Small intestine (tissue), 7 donors: ENCODE measurements around the gene TFF3. TPM values are rescaled to one million over a fixed set of nuclear protein-coding genes. Genes with fewer than 3 reads are reported as not detected.
"Not testable (repeated sequence)": the region's sequence is repeated elsewhere in the genome, so short reads cannot be mapped to it uniquely, and the experiment has no call there.

Experiments
- DNase-seq, 2 donors: peaks; one replicate each; pipeline versions ENCODE4 v3.0.0 to v3.0.0-alpha.2; 2013
- FAIRE-seq: peaks from 2 replicates; lab custom pipeline; 2012; peaks lifted over from hg19 to GRCh38; lab: Jason Lieb, UNC
- H3K27ac ChIP-seq, 3 donors: one replicate each; pipeline ENCODE4 v1.5.1; 2013; ENCODE audit warnings: low read length in 2 of 3, mild to moderate bottlenecking in 2 of 3, control low read depth in 1 of 3, inconsistent platforms in 1 of 3, low read depth in 1 of 3, moderate library complexity in 1 of 3
- H3K27me3 ChIP-seq, 3 donors: one replicate each; pipeline ENCODE4 v1.6.1; 2013; ENCODE audit warnings: low read length in 3 of 3, inconsistent platforms in 1 of 3; ENCODE audit not compliant: control insufficient read depth in 3 of 3, insufficient read depth in 3 of 3
- H3K36me3 ChIP-seq, 3 donors: one replicate each; pipeline ENCODE4 v1.6.1; 2013; ENCODE audit warnings: low read length in 3 of 3, inconsistent platforms in 1 of 3, low read depth in 1 of 3, mild to moderate bottlenecking in 1 of 3, moderate library complexity in 1 of 3; ENCODE audit not compliant: control insufficient read depth in 3 of 3, insufficient read depth in 2 of 3
- H3K4me1 ChIP-seq, 3 donors: one replicate each; pipeline ENCODE4 v1.6.1; 2013; ENCODE audit warnings: low read length in 2 of 3, inconsistent platforms in 1 of 3, low read depth in 1 of 3, mild to moderate bottlenecking in 1 of 3, moderate library complexity in 1 of 3; ENCODE audit not compliant: control insufficient read depth in 3 of 3, insufficient read depth in 2 of 3
- H3K4me3 ChIP-seq, 3 donors: one replicate each; pipeline ENCODE4 v1.5.1; 2013; ENCODE audit warnings: low read length in 3 of 3, control low read depth in 1 of 3, inconsistent platforms in 1 of 3, low read depth in 1 of 3, mild to moderate bottlenecking in 1 of 3, moderate library complexity in 1 of 3
- H3K9me3 ChIP-seq, 2 donors: one replicate each; pipeline ENCODE4 v1.6.1; 2013; ENCODE audit warnings: low read depth in 1 of 2, low read length in 1 of 2; ENCODE audit not compliant: control insufficient read depth in 2 of 2, insufficient read depth in 1 of 2
- WGBS, 3 donors: extraction: QIAGEN DNeasy Blood & Tissue Kit; methylation state at CpG; one replicate each; pipeline ENCODE4 v1.1.7; 2013; 5-methylcytosine and 5-hydroxymethylcytosine counted together
- polyA plus RNA-seq, 4 donors: library from polyadenylated mRNA; stranded (reverse) in 3 of 4; unstranded in 1 of 4; fragments of 200-250 nt in 3 of 4; fragments of 120-200 nt in 1 of 4; gene quantifications; one replicate each; pipeline versions ENCODE4 v1.2.1 to v1.2.3, GENCODE V29; 2013
- donor health status: healthy with polysubstance abuse.
- donor health status: control.
- donor health status: control.
- donor health status: Bipolar disorder and iron deficiency.
- donor health status: healthy.

Gene TFF3
- polyA plus RNA-seq, 4 donors, result 758 to 1,395 (median 912) TPM

DNA sequence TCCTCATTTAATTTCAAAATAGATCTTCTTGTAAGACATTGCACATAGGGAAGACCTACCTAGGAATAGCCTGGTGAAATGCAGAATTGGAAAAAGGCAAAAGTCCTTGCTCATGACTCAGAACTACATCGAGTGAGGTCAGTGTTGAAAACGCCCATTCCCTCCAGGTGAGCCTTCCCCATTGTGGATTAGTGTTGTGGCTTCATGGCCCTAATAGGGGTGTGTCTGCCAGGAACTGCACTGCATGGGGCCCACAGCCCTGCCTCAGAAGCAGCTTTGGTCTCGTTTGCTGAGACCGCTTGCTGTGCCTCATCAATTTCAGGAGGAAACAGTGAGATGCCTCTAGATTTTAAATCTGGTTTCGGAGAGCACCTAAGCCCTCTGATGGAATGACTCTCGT is 17.0 kb downstream of the TFF3 start:
- peaks cover 0 to 11% (median 0%) of the 10 kb centered on the region in 3 donors for H3K4me1 ChIP-seq
- H3K9me3 ChIP-seq, result no peaks in the 10 kb centered on the region
- FAIRE-seq (no peak), DNase-seq (peak in 1 of 2 donors; percentile 61)
- peaks cover 0 to 27% (median 2%) of the 10 kb centered on the region in 3 donors for H3K36me3 ChIP-seq
- H3K4me3 ChIP-seq, result no peak overlapping the region
- no peak overlapping the region for H3K27ac ChIP-seq
- WGBS, 3 donors, result 57 to 64% (median 57%) methylated on average over 6 of the region's 6 CpGs
- H3K27me3 ChIP-seq, result no peaks in the 10 kb centered on the region

DNA sequence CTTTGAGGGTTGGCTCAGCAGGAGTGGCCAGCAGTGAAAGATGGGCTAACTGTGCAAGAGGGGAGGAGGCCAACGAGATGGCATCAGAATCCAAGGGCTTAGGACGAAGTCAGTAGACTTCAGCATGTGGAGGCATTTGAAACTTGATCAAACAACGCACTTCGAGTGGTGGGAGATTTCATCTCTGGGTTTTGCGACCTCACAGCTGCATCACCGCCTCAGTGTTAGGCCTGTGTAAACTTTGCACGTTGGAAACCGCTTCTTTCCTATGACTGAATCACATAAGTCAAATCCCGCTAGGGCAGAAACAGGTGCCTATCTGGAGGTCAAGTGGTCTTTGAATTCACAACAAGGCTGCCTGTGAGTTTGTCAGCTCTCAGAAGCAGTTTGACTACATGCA is 17.8 kb downstream of the TFF3 start:
- H3K4me3 ChIP-seq, result no peak overlapping the region
- 73 to 78% (median 74%) methylated on average over 9 of the region's 9 CpGs for WGBS, 3 donors
- H3K27me3 ChIP-seq, result no peaks in the 10 kb centered on the region
- no peaks in the 10 kb centered on the region for H3K9me3 ChIP-seq
- no peak for DNase-seq
- no peak overlapping the region for H3K27ac ChIP-seq
- peaks cover 0 to 11% (median 0%) of the 10 kb centered on the region in 3 donors for H3K4me1 ChIP-seq
- H3K36me3 ChIP-seq, result peaks cover 0 to 29% (median 2%) of the 10 kb centered on the region in 3 donors
- no peak for FAIRE-seq

GRCh38 chr21:42296501-42296900 is 18.7 kb downstream of the TFF3 start:
- no peak for DNase-seq
- 76 to 83% (median 76%) methylated on average over 7 of the region's 7 CpGs for WGBS, 3 donors
- H3K4me3 ChIP-seq, result no peak overlapping the region
- no peak overlapping the region for H3K27ac ChIP-seq
- no peaks in the 10 kb centered on the region for H3K9me3 ChIP-seq
- H3K36me3 ChIP-seq, result peaks cover 0 to 35% (median 3%) of the 10 kb centered on the region in 3 donors
- H3K27me3 ChIP-seq, result no peaks in the 10 kb centered on the region
- FAIRE-seq, result no peak
- H3K4me1 ChIP-seq, result peaks cover 0 to 11% (median 0%) of the 10 kb centered on the region in 3 donors

- 74 to 77% (median 77%) methylated on average over 15 of the region's 15 CpGs for WGBS, 3 donors
- Histone ChIP-seq H3K27me3 (no peaks in the 10 kb centered on the region), H3K36me3 (peaks cover 0 to 41% (median 5%) of the 10 kb centered on the region in 3 donors), H3K9me3 (no peaks in the 10 kb centered on the region), H3K27ac (no peak overlapping the region), H3K4me1 (peaks cover 0 to 11% (median 0%) of the 10 kb centered on the region in 3 donors), H3K4me3 (no peak overlapping the region)
- FAIRE-seq, result no peak
- no peak for DNase-seq
Observed at GRCh38 chr21:42295845-42296244, 19.4 kb downstream of the TFF3 start.

GRCh38 chr21:42294273-42294880 is 20.8 kb downstream of the TFF3 start:
- DNase-seq (no peak), FAIRE-seq (no peak)
- H3K27me3 ChIP-seq, result no peaks in the 10 kb centered on the region
- H3K27ac ChIP-seq, result no peak overlapping the region
- no peaks in the 10 kb centered on the region for H3K9me3 ChIP-seq
- H3K4me3 ChIP-seq, result no peak overlapping the region
- H3K4me1 ChIP-seq, result peaks cover 0 to 11% (median 0%) of the 10 kb centered on the region in 3 donors
- H3K36me3 ChIP-seq, result peaks cover 0 to 42% (median 7%) of the 10 kb centered on the region in 3 donors
- whole genome bisulfite sequencing, 3 donors, result 83 to 89% (median 84%) methylated on average over 20 to 22 of the region's 22 CpGs

DNA sequence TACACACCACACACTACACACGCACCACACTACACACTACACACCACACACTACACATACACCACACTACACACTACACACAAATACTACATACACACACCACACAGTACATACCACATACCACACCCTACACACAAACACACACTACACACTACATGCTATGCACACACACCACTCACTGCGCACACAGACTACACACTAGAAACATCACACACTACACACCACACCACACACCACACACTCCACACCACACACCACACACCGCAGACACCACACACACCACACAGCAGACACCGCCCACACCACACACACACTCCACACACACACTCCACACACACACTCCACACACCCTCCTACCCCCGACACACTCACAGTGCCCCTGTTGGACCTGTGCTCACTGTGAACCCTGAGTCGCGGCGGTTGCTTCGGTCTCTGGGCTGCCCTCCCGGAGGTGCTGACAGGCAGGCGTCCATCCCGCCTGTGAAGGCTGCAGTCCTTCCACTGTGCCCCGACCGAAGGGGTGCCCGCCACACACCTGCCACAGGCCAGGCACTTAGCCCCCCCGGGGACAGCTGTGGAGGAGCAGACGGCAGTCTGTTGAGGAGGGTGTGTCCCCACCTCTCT is 21.4 kb downstream of the TFF3 start:
- WGBS, 3 donors, result 53 to 91% (median 60%) methylated on average over 16 to 17 of the region's 17 CpGs
- peaks cover 0 to 45% (median 7%) of the 10 kb centered on the region in 3 donors for H3K36me3 ChIP-seq
- H3K27ac ChIP-seq, result no peak overlapping the region
- H3K4me1 ChIP-seq, result peaks cover 0 to 9% (median 0%) of the 10 kb centered on the region in 3 donors
- no peak for FAIRE-seq
- no peak overlapping the region for H3K4me3 ChIP-seq
- H3K27me3 ChIP-seq, result no peaks in the 10 kb centered on the region
- no peak for DNase-seq
- peaks cover 0 to 2% of the 10 kb centered on the region in 2 donors for H3K9me3 ChIP-seq

GRCh38 chr21:42292563-42293142 is 22.6 kb downstream of the TFF3 start:
- H3K36me3 ChIP-seq, result peaks cover 0 to 48% (median 7%) of the 10 kb centered on the region in 3 donors
- FAIRE-seq, H3K27ac ChIP-seq, DNase-seq, H3K27me3 ChIP-seq, H3K4me1 ChIP-seq, H3K9me3 ChIP-seq, H3K4me3 ChIP-seq: not testable (repeated sequence)
- WGBS, 3 donors, result 88 to 95% (median 94%) methylated on average over 4 of the region's 4 CpGs

- H3K4me3 ChIP-seq, result no peak overlapping the region
- 86 to 88% (median 87%) methylated on average over 21 to 22 of the region's 22 CpGs for WGBS, 3 donors
- H3K27ac ChIP-seq, result no peak overlapping the region
- no peaks in the 10 kb centered on the region for H3K4me1 ChIP-seq
- peaks cover 0 to 2% of the 10 kb centered on the region in 2 donors for H3K9me3 ChIP-seq
- no peak for FAIRE-seq
- H3K27me3 ChIP-seq, result no peaks in the 10 kb centered on the region
- DNase-seq, result no peak
- peaks cover 0 to 45% (median 10%) of the 10 kb centered on the region in 3 donors for H3K36me3 ChIP-seq
Observed at GRCh38 chr21:42291751-42292562, 23.3 kb downstream of the TFF3 start.
